ENCODE data around the gene STAT3.

DNA sequence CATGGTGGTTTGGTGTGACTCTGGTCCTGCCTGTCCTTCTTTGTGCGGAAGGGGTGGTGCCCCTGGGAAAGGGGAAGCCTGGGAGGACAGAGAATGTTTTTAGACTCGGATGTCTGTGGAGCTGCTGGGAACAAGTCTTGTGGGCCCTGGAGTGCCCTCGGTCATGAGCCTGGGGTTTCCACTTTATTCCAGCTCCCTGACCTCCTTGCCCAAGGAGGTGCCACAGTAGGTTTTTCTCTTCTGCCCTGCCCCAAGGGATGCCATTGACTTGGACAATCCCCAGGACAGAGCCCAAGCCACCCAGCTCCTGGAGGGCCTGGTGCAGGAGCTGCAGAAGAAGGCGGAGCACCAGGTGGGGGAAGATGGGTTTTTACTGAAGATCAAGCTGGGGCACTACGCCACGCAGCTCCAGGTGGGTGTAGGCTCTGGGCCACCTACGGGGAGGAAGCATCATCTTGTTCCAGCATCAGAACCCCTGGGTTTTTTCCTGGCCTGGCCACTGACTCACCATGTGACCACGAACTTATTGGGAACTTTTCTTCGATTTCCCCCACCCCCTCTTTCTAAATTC lies 98.5 kb downstream of the STAT3 start:
- TF ChIP-seq, protein P1, sequence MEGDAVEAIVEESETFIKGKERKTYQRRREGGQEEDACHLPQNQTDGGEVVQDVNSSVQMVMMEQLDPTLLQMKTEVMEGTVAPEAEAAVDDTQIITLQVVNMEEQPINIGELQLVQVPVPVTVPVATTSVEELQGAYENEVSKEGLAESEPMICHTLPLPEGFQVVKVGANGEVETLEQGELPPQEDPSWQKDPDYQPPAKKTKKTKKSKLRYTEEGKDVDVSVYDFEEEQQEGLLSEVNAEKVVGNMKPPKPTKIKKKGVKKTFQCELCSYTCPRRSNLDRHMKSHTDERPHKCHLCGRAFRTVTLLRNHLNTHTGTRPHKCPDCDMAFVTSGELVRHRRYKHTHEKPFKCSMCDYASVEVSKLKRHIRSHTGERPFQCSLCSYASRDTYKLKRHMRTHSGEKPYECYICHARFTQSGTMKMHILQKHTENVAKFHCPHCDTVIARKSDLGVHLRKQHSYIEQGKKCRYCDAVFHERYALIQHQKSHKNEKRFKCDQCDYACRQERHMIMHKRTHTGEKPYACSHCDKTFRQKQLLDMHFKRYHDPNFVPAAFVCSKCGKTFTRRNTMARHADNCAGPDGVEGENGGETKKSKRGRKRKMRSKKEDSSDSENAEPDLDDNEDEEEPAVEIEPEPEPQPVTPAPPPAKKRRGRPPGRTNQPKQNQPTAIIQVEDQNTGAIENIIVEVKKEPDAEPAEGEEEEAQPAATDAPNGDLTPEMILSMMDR (IDR thresholded peaks at IDR 0.05), result no peak
- TF ChIP-seq ZFX (IDR thresholded peaks at IDR 0.05; ENCODE audit: borderline replicate concordance), result no peak

Data from 22Rv1 (cell line).